ENCODE measurements around the gene CDH13. TPM values are rescaled to one million over a fixed set of nuclear protein-coding genes. Genes with fewer than 3 reads are reported as not detected.

CDH13 gene
- total RNA-seq, 1 experiment from 2014 or later = 49.3 TPM

GRCh38 chr16:83351846-83352245 is 725.1 kb downstream of the CDH13 start:
- H3K27me3 Mint-ChIP-seq (ENCODE audit: insufficient read depth, unreplicated experiment) = no peaks in the 10 kb centered on the region
- peaks cover 4% of the 10 kb centered on the region for H3K36me3 Mint-ChIP-seq (ENCODE audit: insufficient read depth, unreplicated experiment)
- CTCF ChIA-PET = interaction anchor here (0.6 to 1.4 kb wide), 5 partner anchors 12 to 1088 kb away, joined by 3 to 5 read pairs (median 3); no protein-coding TSS in a partner anchor

GRCh38 chr16:83353241-83353640 is 726.5 kb downstream of the CDH13 start:
- TF ChIP-seq CTCF (IDR thresholded peaks at IDR 0.05; ENCODE audit: unreplicated experiment) = no peak
- H3K4me1 Mint-ChIP-seq (ENCODE audit: insufficient read depth, unreplicated experiment) = peaks cover 6% of the 10 kb centered on the region
- no peak overlapping the region for H3K27ac Mint-ChIP-seq (ENCODE audit: low read depth, unreplicated experiment)
- no TSS peak for BruUV-seq (replicated peaks)
- H3K4me3 Mint-ChIP-seq (ENCODE audit: unreplicated experiment) = no peak overlapping the region
- peaks cover 4% of the 10 kb centered on the region for H3K36me3 Mint-ChIP-seq (ENCODE audit: insufficient read depth, unreplicated experiment)
- H3K9me3 Mint-ChIP-seq (ENCODE audit: unreplicated experiment) = no peaks in the 10 kb centered on the region
- ChIA-PET CTCF (interaction anchor here (0.8 to 5.8 kb wide), 3 partner anchors 9 to 1090 kb away, joined by 3 to 38 read pairs (median 3); no protein-coding TSS in a partner anchor), POLR2A (no interaction called here)
- no peaks in the 10 kb centered on the region for H3K27me3 Mint-ChIP-seq (ENCODE audit: insufficient read depth, unreplicated experiment)
- intact Hi-C loops (cut with micrococcal nuclease) = no loop called here
- no peak for DNase-seq (ENCODE audit: unreplicated experiment)

More at GRCh38 chr16:83351846-83352245, 725.1 kb downstream of the CDH13 start:
- intact Hi-C loops (cut with micrococcal nuclease) = no loop called here
- DNase-seq (ENCODE audit: unreplicated experiment) = no peak
- Mint-ChIP-seq H3K9me3 (ENCODE audit: unreplicated experiment) (no peaks in the 10 kb centered on the region), H3K4me3 (ENCODE audit: unreplicated experiment) (no peak overlapping the region), H3K27ac (ENCODE audit: low read depth, unreplicated experiment) (no peak overlapping the region), H3K4me1 (ENCODE audit: insufficient read depth, unreplicated experiment) (peaks cover 6% of the 10 kb centered on the region)
- no peak for TF ChIP-seq CTCF (IDR thresholded peaks at IDR 0.05; ENCODE audit: unreplicated experiment)
- POLR2A ChIA-PET = interaction anchor here (2.7 kb wide), 1 partner anchor 15 kb away, joined by 10 read pairs; no protein-coding TSS in a partner anchor
- BruUV-seq (replicated peaks) = no TSS peak

GRCh38 chr16:83354015-83354414 is 727.2 kb downstream of the CDH13 start:
- Mint-ChIP-seq H3K27ac (ENCODE audit: low read depth, unreplicated experiment) (peak overlapping the region; percentile 44), H3K9me3 (ENCODE audit: unreplicated experiment) (no peaks in the 10 kb centered on the region), H3K27me3 (ENCODE audit: insufficient read depth, unreplicated experiment) (no peaks in the 10 kb centered on the region), H3K4me1 (ENCODE audit: insufficient read depth, unreplicated experiment) (peaks cover 5% of the 10 kb centered on the region), H3K4me3 (ENCODE audit: unreplicated experiment) (no peak overlapping the region), H3K36me3 (ENCODE audit: insufficient read depth, unreplicated experiment) (peaks cover 4% of the 10 kb centered on the region)
- no peak for DNase-seq (ENCODE audit: unreplicated experiment)
- BruUV-seq (replicated peaks) = no TSS peak
- TF ChIP-seq CTCF (IDR thresholded peaks at IDR 0.05; ENCODE audit: unreplicated experiment) = no peak
- ChIA-PET POLR2A (interaction anchor here (0.7 kb wide), 1 partner anchor 17 kb away, joined by 4 read pairs; no protein-coding TSS in a partner anchor), CTCF (interaction anchor here (0.8 to 5.8 kb wide), 4 partner anchors 8 to 1090 kb away, joined by 3 to 38 read pairs (median 4); no protein-coding TSS in a partner anchor)
- intact Hi-C loops (cut with micrococcal nuclease) = no loop called here

GRCh38 chr16:83355570-83356218 is 728.9 kb downstream of the CDH13 start:
- ChIA-PET POLR2A (interaction anchor here (1.0 kb wide), 1 partner anchor 726 kb away, joined by 3 read pairs; no protein-coding TSS in a partner anchor), CTCF (interaction anchor here (0.5 to 5.8 kb wide), 22 partner anchors 8 to 1324 kb away, joined by 3 to 38 read pairs (median 5); no protein-coding TSS in a partner anchor)
- no peak for DNase-seq (ENCODE audit: unreplicated experiment)
- H3K9me3 Mint-ChIP-seq (ENCODE audit: unreplicated experiment) = no peaks in the 10 kb centered on the region
- H3K27me3 Mint-ChIP-seq (ENCODE audit: insufficient read depth, unreplicated experiment) = no peaks in the 10 kb centered on the region
- intact Hi-C loops (cut with micrococcal nuclease) = loop anchor here (2.0 to 5.0 kb wide), 4 partner anchors 53 to 723 kb away; no protein-coding TSS in a partner anchor
- TF ChIP-seq CTCF (IDR thresholded peaks at IDR 0.05; ENCODE audit: unreplicated experiment) = no peak
- no peaks in the 10 kb centered on the region for H3K36me3 Mint-ChIP-seq (ENCODE audit: insufficient read depth, unreplicated experiment)
- H3K4me1 Mint-ChIP-seq (ENCODE audit: insufficient read depth, unreplicated experiment) = no peaks in the 10 kb centered on the region
- no TSS peak for BruUV-seq (replicated peaks)
- H3K4me3 Mint-ChIP-seq (ENCODE audit: unreplicated experiment) = no peak overlapping the region
- no peak overlapping the region for H3K27ac Mint-ChIP-seq (ENCODE audit: low read depth, unreplicated experiment)

Measured in MCF 10A (cell line).